GM18870 (cell line): ENCODE data around the gene MAP4K2.

ENCODE experiments used
- ATAC-seq: cut with Tn5 transposase; IDR thresholded peaks from one replicate; pipeline ENCODE4 v1.9.1; 2021; ENCODE audit warnings: moderate library complexity; ENCODE audit not compliant: unreplicated experiment

MAP4K2 gene

DNA sequence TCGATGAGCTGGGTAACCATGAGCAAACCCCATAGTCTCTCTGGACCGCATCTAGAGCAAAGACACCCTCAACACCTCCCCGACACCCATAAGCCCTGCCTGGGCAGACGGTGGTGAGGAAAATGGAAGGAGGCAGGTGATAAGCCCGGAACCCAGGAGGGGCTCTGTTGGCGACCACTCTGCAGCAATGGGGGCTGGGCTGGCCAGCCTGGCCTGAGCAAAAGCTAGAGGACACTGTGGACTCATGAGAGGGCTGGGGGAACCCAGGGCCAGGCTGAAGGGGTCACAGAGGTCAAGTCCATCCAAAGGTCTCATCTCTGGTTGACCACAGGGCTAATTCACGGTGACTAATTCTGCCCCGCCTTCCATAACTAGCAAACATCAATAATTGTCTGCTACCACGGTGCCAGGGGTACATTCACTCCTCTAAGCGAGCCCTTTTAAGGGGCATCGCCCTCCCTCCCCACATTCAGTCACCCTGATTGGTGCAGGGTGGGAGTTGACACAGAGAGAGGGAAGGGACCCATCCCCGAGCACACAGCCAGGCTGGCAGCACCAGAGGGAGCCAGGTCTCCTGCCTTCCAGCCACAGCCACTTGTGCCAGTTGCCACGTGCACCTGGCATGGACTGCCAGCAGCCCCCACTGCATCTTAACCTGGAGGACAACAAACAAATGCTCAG lies 47.2 kb downstream of the MAP4K2 start:
- ATAC-seq = no peak

DNA sequence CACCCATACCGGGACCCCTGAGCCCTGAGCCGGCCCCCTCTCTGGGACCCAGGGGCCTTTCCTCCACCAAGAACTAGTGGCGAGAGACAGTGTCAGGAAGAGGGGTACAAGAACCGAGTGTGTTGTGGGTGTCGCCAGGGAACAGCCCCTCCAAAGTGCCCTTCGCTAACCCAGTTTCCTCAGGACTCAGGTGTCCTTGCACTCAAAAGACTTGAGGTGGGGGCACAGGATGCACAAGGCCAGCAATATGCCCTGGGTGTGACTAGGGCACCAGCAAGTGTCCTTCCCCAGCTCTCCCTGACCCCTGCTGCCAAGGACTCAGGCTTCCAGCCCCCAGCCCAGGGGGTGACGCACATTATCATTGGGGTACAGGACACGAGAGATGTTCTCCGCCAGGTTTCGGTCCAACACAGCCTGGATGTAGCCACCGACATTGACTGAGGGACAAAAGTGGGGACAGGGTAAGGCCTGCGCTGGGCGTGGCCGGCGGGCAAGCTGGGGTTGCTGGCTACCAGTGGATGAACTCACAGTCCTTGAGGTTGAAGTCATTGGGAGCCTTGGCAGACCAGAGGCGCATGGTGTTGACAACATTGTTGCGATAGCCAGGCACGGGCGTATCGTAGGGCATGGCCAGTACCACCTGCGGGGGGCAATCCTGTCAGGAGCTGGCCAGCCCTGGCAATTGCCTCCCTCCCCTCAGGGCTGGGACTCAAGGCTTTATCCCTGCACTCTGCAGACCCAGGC lies 47.9 kb downstream of the MAP4K2 start:
- no peak for ATAC-seq

DNA sequence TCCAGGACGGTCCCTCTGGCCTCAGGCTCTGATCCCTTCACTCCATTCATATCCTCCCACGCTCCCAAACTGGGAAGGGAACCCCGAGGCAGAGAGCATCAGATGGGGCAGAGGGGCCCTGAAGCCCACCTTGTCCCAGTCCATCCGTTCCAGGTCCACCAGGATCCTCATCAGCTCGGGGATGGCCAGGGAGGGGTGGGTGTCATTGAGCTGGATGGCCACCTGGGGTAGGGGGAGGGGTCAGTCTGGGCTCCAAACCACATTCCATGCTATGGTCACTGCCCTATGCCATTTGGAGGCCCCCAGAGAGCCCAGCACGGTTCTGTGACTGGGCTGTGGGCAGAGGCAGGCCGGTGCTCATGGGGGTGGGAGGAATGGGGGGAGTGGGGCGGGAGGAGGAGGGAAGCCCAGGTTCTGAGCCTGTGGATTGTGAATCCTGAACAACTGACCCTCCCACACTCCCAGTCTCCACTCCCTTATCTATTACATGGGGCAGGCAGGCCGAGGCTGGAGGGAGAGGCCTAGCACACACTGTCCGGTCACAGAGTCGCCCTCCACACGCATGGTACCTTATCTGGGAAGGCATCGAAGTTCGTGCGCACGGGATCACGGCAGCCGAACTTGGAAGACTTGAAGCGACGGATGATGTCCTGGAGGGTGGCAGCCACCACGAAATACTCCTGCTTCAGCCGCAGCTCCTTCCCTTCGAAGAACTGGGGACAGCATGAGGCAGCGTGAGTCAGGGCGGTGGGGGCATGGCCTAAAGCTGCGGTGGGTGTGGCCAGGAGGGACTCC lies 48.7 kb downstream of the MAP4K2 start:
- no peak for ATAC-seq

DNA sequence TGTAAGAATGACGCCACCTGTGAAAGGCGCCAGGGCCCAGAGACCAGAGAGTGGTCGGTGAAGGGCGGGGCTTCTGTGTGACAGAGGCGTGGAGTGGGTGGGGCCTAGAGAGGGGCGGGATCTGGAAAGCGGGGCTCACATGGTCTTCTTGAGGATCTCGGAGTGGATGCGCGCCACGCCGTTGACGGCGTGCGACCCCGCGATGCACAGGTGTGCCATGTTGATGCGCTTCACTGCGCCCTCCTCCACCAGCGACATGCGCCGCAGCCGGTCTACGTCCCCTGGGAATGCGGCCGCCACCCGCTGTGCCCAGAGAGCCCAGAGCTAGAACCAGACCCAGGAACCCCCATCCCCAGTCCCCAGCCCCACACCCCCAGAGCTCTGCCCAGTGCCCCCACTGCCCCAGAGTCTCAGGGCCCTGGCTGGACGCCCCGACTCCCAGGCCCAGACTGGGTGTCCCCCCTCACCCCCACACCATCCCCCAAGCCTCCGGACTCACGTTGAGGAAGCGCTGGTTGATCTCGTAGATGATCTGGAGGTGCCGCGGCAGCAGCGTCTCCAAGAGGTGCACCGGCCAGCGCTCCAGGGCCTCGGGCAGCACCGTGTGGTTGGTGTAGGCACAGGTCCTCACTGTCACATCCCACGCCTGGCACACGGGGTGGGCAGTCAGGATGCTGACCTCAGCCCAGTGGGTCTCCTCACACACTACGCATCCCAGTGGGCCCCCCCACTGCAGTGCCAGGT lies 49.5 kb downstream of the MAP4K2 start:
- ATAC-seq = no peak

DNA sequence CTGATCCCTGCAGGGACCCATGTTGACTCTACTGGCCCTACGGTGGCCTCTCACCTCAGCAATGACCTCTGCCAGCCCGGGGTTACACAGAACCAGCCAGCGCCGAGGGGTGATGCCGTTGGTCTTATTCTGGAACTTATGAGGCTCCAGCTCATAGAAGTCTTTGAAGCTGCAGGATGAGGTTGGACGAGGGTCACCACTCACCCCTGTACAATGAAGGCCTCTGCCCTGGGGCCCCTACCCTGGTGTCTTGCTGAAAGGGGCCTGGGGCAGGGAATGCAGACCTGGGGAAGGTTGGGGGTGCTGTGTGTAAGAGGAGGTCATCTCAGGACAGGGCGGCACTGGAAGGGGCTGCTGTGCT lies 50.0 kb downstream of the MAP4K2 start:
- no peak for ATAC-seq

DNA sequence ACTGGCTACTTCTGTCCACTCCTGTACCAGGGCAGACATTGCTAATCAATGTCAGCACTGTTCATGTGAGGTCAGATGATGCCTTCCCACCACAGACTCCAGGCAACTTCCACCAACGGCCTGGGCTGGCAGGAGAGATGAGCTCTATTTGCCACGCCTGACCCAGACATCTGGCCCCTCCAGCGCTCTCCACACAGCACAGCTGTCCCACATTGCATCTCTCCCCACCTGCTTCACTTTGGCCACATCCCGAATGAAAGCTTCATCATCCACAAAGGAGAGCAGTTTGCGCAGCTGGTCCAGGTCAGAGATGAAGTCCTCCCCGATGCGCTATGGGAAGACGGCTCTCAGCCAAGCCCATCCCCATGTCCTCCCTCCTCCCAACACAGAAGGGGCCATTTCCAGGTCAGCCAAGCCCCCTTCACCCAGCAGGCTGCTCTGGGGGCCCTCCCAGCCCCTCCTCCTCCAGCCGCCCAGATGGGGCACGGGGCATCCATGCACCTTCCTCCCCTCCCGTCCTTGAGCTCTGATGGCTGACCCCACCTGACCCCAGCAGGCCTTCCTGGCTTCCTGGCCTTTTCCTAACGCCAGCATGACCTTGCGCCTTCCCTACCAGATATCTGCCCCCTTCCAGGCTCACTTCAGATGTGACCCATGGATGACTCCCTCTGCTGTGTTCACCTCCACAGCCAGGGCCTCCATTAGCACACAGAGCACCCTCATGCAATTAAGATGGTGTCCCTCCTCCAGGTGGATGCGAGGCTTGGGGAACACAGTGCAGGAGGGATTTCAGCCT lies 50.6 kb downstream of the MAP4K2 start:
- ATAC-seq = no peak

DNA sequence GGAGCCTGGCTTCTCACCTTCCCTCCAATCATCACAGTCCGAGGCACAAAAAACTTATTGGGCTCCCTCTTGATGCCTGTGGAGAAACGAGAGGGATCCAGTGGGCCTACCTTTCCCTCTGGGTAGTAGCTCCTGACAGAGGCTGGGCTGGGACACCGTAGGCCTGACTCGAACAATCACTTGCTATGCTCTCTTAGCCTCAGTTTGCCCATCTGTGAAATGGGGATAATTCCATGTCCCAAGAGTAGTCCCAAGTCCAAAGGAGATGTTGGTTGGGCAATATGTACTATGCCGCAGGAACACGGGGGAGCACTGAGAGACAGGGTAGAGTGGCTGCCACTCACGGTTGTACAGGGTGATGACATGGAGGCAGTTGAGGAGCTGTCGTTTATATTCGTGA lies 51.4 kb downstream of the MAP4K2 start:
- ATAC-seq = no peak

DNA sequence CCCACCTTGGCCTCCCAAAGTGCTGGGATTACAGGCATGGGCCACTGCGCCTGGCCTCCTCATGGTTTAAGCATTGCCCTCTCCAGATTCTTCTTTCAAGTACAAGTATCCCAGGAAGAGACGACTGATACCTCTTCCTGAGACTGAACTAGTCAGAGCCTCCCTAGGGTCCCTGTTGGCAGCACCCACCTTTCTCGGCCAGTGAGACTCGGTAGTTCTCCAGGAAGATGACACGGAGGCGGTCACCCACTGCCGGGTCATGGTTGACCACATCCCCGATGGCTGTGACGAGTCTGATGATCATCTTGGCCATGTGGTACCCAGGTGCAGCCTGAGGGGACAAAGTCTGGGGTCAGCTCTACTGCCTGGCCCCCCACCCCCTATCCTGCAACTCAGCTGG lies 51.9 kb downstream of the MAP4K2 start:
- no peak for ATAC-seq

DNA sequence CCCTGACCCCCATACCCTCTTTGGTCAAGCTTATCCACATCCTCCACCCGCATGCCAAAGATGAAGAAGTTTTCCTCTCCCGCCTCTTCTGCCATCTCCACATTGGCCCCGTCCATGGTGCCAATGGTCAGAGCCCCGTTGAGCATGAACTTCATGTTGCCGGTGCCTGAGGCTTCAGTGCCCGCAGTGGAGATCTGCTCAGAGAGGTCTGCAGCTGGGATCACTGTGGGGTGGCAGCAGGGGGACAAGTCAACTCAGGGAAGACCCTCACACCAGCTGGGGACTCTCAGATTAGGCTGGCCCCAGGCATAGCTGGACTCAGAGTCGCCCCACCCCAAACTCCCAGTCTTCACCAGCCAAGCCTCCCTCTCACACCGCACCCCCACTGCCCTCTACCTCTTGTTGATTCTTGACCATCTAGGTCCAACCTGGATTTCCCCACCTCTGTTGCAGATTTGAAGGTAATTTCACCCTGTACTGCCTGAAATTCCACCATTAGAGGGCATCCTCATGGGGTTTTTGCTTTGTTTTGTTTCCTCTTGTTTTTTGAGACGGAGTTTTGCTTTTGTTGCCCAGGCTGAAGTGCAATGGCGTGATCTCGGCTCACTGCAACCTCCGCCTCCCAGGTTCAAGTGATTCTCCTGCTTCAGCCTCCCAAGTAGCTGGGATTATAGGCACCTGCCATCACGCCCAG lies 52.5 kb downstream of the MAP4K2 start:
- ATAC-seq = no peak

DNA sequence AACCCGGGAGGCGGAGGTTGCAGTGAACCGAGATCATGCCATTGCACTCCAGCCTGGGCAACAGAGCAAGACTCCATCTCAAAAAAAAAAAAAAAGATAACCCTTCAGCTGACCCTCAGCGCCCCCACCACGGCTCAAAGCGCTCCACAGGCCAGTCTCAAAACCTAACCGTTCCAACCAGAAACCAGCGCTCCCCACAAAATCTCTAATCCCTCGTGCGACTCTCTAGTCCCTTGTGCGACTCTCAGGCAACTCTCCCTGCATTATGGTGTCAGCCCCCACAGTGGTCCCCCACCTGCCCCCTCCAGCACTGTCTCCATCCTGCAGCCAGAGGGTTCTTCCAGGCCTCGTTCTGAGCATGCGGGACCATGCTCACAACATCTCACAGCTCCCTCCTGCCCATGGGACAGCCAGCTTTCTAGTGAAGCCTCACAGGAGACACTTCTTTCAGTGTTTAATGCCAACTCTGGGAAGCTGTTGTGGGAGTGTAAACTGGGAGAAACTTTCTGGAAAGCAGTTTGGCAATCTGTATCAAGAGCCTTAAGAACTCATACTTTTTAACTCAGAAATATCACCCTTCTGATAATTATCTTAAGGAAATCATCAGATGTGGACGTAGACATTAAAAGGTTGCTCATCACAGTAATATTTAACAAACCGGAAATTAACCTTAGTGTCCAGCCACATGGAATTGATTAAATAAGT lies 54.9 kb downstream of the MAP4K2 start:
- no peak for ATAC-seq

DNA sequence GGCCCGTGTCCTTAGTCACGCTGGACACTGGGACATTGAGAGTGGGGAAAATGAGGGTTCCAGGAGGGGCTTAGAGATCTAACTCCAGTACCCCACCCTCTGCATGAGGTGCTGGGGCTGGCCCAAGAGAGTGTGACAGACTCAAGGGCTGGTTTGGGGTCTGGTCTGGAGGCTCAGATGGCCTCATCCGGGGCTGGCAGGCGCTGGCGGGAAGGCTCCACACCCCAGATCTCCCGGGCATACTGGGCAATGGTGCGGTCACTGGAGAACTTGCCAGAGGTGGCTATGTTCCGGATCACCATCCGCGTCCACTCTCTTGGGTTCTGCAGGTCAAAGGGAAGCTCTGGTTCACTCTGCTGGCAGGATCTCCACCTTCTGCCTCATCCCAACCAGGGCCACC lies 56.5 kb downstream of the MAP4K2 start:
- no peak for ATAC-seq

DNA sequence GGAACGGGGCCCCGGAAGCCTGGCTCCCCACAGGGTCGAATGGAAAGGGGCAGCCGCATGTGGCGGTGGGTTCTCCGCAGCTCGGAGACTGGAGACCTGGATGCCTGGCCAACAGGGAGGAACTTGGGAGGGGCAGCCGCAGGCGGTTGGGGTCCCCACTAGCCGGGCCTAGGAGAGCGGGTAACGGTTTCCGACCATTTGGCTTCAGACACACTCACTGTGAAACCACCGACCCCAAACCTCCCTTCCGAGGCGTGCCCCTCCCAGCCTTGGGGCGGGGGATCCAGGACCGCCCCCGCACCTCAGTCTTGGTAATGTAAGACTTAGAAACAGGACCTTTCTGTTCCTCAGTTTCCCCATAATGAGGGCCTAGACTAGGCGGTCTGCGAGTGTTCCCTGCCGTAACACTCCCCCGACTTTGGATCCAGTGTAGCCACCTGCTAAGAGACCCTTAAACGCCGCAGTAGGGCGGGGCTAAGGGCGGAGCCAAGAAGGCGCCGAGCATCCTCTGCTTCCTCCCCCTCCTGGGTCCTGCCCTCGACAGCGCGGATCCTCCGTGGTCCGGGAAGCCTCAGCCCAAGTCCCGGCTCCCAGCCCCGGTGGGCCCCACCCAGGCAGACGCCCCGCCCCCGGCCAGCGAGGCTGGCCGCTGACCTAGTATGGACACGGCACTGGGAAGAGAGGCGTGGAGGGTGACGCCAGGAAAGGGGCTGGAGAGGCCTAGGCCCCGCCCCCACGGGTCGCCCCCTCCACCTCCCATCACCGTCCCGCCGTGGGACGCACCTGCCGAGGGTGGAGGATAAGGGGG lies 57.3 kb downstream of the MAP4K2 start:
- ATAC-seq = no peak

DNA sequence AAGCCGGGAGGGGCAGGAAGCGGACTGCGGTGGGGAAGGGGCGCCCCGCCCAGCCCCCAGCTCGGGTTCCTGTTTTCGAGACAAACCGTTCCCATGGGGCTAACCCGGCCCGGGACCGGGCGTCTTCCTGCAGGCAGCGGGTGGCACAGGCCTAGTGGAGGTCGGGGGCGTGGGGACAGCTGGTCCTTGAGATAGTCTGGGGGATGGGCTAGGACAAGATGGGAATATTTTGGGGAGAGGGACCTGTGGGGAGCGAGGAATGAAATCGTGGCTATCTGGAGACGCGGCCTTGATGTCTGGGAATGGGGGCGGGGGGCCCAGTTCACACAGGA lies 57.9 kb downstream of the MAP4K2 start:
- no peak for ATAC-seq

DNA sequence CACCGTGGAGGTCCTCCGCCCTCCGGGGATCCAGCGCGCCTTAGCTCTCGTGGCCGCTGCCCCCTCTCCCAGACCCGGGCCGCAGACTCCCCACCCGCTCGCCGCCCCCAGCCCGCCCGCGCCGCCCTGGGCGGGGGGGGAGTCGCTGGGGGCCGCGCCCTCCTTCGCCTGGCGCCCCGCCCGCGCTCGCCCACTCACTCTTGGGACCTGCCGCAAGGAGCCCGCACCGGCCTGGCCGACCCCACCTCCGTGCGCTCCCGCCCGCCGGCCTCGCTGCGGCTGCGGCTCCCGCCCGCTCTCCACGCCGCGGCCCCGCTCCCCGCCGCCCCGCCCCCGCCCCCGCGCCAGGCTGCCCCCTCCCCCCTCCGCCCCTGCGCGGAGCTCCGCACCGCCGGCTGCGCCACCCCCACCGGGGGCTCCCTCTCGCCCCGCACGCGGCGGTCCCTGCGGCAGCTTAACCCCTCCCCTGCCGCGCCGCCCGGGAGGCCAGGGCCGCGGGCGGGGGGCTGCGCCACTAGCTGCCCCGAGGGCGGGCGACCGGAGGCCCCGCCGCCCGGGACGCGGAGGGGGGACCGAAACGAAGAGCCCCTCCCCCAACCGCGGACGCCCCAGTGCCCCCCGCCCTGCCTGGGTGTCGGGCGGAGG lies 58.3 kb downstream of the MAP4K2 start:
- no peak for ATAC-seq

DNA sequence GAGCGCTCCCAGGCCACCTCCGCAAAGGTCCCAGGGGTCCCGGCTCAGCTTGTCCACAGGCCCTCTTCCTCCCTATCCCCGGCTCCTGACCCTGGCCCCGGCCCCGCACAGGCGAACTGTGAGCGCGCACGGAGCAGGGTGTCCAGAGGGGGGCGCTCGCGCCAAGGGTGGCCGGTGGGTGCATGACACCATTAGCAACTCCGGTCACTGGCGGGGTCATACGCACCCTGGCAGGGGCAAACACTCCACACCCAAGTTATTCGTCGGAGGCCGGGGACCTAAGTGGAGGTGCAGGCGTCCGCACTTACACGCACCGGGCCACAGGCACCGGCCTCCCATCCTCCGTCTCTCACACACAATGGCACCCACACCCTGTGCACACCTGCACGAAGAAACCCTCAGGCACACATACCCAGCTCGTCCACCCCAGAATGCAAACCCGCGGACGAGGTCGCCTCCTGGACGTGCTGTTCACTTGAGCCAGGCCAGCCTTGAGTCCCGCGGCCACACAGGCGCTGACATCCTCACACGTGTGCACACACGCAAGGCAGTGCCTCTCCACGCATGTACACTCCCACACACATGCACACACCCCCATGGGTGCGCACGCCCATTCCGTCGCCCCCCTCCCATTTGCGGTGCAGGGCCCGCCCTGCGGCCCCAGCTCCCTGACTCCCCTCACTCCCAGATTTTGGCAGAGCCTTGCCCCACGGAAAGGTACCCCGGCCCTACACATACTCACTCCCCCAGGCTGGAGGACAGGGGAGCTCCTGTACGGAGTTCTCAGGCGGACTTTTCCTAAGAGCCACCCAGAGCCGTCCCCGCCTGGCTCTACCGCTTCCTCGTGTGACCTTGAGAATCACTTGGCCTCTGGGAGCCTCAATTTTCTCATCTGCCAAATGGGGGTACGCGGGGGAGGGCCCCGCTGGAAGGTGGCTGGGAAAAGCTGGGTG lies 59.1 kb downstream of the MAP4K2 start, which contains the start of gene RASGRP2:
Gene RASGRP2 (minus strand): TSS at position 552 of the 953 bp plus-strand sequence. CDS start 1,276 bp downstream, outside the sequence.
- no peak for ATAC-seq

DNA sequence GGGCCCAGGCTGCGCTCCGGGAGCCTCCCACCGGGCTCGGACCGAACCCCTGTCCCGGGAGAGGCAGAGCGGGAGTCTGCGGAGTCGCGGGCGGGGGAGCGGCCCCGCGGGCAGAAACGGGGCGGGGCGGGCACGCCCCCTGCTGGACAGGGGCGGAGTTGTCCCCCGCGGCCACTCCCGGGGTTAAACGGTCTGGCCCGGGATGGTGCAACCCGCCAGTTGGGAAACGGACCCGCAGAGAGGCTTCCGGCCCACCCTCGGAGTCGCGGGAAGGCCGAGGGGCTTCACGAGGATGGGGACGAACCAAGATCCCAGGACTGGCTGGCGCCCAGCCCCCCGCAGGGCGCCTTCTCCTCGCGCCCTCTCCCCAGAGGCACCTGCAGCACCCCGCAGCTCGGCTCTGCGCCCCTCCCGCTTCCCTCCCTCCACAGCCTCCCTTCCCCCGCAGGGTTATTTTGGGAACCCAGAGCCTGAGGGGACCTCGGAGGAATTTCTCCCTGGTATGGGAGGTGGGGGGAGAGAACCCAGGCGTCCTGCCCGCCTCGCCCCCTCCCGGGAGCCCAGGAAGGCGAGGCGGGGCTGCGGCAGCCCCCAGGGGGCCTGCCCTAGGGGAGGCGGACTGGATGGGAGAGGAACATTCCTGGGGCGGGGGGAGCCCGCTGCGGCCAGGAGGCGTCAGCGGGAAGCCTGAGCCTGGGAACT lies 60.0 kb downstream of the MAP4K2 start:
- no peak for ATAC-seq
